Choroid plexus epithelial cell (primary cell): ENCODE measurements around the gene MAP7D1.
A peak's percentile ranks its signal among the peaks of the same experiment; 100 is the strongest.

Experiments
- DNase-seq: peaks from one replicate; pipeline ENCODE4 v3.0.0-alpha.2; 2010; ENCODE audit warnings: low read depth
- H3K4me3 ChIP-seq: 2 replicates; pipeline ENCODE4 v1.5.1; 2011; ENCODE audit warnings: low read depth, mild to moderate bottlenecking, control low read depth, low read length, moderate library complexity
- CTCF ChIP-seq: conservative IDR thresholded peaks from 2 replicates; pipeline ENCODE4 v1.5.1; 2011; ENCODE audit warnings: low read depth, mild to moderate bottlenecking, control low read depth, inconsistent platforms, low read length, moderate library complexity

MAP7D1 gene

GRCh38 chr1:36203554-36204346 lies 47.8 kb downstream of the MAP7D1 start:
- no peak for TF ChIP-seq CTCF
- peak; percentile 48 for DNase-seq
- H3K4me3 ChIP-seq: no peak overlapping the region

GRCh38 chr1:36204347-36204909 lies 48.5 kb downstream of the MAP7D1 start:
- H3K4me3 ChIP-seq: no peak overlapping the region
- no peak for DNase-seq
- TF ChIP-seq CTCF: no peak

GRCh38 chr1:36206323-36206858 lies 50.4 kb downstream of the MAP7D1 start:
- no peak overlapping the region for H3K4me3 ChIP-seq
- DNase-seq: no peak
- no peak for TF ChIP-seq CTCF

- TF ChIP-seq CTCF: no peak
- DNase-seq: peak; percentile 72
- H3K4me3 ChIP-seq: no peak overlapping the region
Observed at GRCh38 chr1:36207339-36207738, 51.4 kb downstream of the MAP7D1 start.

- no peak overlapping the region for H3K4me3 ChIP-seq
- DNase-seq: no peak
- no peak for TF ChIP-seq CTCF
Observed at GRCh38 chr1:36208978-36209703, 53.2 kb downstream of the MAP7D1 start.

GRCh38 chr1:36211307-36211706 lies 55.3 kb downstream of the MAP7D1 start:
- DNase-seq: no peak
- no peak overlapping the region for H3K4me3 ChIP-seq
- TF ChIP-seq CTCF: no peak
